GM19239 (cell line): ENCODE measurements around the gene GAREM1.
"Not testable (repeated sequence)": the region's sequence is repeated elsewhere in the genome, so short reads cannot be mapped to it uniquely, and the experiment has no call there.

Experiments
- DNase-seq: peaks from one replicate; pipeline ENCODE4 v3.0.0; 2011; ENCODE audit warnings: low spot score; ENCODE audit not compliant: insufficient read length
- FAIRE-seq: peaks from 2 replicates; lab custom pipeline; 2011; peaks lifted over from hg19 to GRCh38; lab: Jason Lieb, UNC

The GAREM1 gene

DNA sequence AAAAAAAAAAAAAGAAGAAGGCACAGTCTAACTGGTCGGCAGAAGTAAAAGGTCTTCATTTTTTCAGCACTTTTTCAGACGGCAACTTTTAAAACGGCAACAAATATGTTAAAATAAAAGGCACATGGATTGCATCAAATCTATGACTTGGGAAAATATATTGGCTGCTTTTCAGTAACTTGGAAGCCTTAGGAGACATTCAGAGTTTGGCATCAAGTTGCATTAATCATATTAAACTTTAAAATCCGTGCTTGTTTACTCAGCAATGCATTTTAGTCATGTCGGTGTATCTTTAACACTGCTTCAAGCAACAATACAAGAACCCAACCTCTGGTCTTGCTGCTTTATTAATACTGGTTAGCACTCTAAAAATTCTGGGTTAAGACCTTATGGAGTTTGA is 169.8 kb downstream of the GAREM1 start:
- no peak for FAIRE-seq
- DNase-seq: no peak

DNA sequence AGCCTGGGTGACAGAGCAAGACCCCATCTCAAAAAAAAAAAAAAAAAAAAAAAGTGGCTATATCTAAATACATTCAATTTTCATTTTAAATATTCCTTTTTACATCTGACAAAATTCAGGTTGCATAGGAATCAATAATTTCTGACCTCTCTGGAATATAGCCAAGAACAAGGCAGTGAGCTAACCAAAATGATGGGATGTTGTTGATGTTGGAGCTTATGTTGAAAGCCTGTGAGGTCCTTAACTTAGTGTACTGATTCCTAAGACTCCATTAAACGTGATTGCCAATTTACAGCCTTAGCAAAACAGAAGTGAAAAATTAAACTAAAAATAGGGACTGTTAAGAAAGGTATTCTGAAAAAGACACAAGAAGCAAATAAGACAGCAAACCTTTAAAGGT is 171.2 kb downstream of the GAREM1 start:
- no peak for FAIRE-seq

DNA sequence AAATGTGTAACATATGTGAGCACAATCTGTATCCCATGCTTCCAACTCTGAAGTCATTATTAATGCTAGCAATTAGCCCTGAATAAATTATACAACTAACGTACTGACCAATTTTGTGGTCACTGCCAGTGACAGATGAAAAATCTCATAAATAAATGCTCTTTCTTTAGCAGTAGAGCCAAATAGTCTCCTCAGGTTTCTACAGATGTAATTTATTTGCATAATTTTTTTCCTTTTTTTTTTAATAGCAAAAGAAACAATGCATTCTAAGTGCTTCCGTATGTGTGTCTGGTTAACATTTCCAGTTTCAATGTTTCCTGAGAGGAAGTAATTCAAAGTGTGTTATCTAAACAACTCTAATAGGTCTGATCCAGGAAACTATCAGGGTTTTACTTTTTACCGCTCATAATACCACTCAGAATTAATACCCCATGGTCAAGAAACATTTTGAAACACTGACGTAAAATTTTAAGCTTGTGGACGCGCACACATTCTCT is 172.5 kb downstream of the GAREM1 start:
- DNase-seq: no peak
- no peak for FAIRE-seq

More for the DNA sequence above, 171.2 kb downstream of the GAREM1 start:
- DNase-seq: no peak

DNA sequence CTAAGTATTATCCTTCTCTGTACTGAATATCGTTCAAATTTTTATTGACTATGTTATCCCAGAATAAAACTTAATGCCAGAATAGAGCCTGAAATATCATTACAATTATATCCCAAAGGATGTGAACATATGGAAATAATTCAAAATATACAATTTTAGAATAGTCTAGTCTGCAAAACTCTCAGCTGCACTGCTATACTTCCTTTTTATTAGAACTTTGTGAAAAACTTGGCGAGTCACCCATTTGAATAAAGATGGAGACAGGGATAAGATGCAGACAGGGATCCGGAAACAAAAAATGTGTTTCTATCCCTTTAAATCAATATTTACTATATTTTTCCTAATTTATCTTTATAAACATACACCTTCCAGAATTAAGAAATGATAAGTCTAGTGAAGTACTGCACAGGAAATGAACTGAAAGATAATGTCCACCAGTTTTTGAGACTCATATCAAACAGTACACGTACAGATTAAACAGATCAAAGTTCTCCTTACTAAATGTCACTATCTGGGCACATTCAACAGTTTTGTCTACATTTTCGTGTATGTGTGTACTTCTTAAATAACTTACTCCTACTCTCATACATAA is 173.0 kb downstream of the GAREM1 start:
- no peak for DNase-seq
- no peak for FAIRE-seq

DNA sequence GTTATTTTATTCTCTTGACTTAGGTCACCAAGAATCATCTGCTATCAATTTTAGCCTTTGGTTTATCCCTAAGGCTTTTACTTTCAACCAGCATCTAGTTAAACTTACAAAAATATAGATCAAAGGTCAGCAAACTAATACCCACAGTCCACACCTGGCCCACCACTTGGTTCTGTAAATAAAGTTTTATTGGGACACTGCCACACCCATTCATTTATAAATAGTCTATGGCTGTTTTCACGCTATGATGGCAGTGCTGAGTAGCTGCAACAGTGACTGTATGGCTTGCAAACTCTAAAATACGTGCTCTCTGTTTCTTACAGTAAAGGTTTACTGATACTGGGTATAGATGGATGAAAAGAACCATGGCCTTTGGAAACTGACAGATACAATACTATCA is 173.8 kb downstream of the GAREM1 start:
- DNase-seq (no peak), FAIRE-seq (no peak)

DNA sequence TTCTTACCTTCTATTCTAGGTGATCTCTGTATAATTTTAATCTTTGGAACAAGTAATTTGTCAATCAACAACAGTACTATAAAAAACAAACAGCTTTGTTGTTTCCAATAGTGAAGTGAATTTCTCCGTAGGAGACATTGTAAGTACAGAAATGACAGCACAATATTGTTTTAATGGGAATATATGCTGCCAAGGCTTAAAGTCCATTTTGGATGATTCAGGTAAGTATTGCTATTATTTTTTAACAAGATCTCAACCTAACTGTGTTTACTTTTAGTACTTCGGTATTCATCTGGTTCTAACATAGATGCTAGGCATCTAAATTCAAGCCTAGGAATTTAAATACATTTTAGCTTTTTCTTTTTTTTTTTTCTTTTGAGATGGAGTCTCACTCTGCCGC is 175.1 kb downstream of the GAREM1 start:
- no peak for FAIRE-seq
- no peak for DNase-seq

DNA sequence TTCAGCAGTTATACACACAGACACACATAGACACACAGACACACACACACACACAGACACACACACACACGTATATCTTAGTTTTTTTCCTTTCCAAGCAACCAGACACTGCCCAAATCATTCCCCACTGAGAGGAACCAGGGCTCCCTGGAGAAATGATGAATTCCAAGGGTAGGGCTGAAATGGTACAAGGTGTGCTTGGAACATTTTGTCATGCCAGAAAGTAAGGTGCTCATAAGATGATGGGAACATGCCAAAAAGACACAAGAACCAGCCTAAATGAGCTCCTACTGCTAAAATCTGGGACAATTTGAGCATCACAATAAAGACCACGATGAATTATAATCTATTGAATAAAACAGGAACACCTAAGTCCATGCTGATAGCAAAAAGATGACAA is 177.6 kb downstream of the GAREM1 start:
- DNase-seq: no peak
- no peak for FAIRE-seq

DNA sequence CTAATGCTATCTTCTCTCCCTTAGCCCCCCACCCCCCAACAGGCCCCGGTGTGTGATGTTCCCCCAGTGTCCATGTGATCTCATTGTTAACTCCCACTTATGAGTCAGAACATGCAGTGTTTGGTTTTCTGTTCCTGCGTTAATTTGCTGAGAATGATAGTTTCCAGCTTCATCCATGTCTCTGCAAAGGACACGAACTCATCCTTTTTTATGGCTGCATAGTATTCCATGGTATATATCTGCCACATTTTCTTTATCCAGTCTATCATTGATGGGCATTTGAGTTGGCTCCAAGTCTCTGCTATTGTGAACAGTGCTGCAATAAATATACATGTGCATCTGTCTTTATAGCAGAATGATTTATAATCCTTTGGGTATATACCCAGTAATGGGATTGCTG is 179.1 kb downstream of the GAREM1 start:
- not testable (repeated sequence) for DNase-seq, FAIRE-seq

DNA sequence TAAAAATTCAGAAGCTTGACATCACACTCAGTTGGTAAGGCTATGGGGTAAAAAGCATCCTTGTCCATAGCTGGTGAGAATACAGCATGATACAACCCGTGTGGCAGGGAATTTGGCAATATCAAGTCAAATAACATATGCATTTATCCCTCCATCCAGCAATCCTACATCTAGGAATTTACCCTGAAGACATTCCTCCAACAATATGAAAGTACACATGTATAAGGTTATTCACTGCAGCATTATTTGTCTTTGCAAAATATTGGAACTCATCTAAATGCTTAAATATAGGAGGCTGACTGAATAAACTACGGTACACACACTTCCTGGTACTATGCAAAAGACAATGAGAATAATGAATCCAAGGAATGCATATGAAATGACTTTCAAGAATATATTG is 179.9 kb downstream of the GAREM1 start:
- DNase-seq: no peak
- FAIRE-seq: no peak

DNA sequence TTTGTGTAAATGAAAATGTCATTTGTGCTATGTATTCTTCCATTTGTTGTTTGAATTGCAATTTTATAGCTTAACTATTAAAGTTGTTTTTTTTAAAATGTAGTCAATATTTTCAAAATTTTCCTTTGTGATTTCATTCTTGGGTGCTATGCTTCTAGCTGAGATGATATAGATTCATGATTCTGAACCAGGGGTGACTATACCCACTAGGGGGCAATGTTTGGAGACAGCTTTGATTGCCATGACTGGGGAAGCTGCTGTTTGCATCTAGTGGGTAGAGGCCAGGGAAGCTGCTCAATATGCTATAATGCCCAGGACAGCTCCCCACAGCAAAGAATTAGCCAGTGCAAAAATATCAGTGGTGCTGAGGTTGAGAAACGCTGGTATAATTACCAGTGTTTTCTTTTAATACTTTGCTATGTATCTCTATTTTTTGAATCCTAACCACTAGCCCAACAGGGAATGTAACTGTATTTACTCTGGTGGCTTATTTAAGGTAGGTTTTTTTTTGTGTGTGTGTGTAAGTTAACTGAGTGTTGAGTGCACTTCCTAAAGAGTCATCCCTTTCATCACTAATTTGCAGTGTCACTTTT is 181.1 kb downstream of the GAREM1 start:
- DNase-seq (peak; percentile 15), FAIRE-seq (peak; percentile 80)

DNA sequence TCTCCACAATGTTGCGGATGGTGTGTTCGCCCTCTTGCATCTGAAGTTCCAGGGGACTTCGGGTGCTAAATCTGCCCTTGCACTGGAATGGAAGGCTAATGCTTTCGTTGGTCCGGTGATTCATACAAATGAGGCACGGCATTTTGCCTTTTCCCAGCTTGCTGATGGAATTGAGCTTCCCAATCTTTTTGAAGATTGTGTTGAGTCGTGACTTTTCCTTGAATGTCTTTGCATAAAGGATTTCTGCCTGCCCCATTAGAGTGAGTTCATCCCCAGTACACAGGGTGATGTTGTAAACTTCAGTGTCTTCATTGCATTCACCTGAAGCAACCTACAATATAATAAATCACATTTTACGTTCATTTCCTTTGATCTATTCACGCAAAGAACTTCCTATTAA is 182.8 kb downstream of the GAREM1 start:
- FAIRE-seq (no peak), DNase-seq (no peak)

DNA sequence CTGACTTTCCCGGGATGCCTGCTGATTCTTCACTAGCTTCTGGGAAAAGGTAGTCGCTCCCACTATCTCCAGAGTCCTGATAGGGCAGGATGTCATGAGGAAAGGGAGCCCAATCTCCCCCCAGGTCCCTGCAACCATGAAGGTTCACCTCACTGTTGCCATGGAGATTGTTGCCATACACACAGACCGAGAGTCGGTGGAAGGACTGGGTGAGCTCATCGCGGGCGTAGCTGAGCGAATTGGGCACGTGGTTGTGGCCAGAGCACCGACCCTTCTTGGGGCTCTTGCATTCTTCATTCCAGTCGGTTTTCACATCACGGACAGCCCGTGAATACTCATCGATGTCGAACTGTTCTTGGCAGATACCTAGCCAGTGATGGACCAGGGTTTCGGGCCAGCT is 183.4 kb downstream of the GAREM1 start:
- FAIRE-seq (no peak), DNase-seq (no peak)

DNA sequence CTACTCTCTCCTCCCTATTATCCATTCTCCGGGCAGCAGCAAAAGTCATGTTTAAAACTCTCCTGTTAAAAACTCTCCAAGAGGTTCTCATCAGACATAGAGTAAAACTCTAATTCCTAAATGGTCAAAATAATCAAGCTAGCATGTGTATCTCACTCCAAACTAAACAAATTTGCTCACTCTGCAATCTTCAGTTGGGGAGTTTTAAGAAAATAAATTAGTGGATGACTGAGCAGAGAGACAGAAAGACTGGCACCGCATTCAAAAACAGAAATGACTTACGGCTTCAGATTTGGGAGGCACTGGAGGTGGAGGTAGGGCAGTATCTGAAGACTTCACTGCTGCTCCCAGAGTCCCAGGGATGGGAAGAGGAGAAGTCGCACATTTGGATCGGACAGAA is 183.9 kb downstream of the GAREM1 start:
- DNase-seq (no peak), FAIRE-seq (no peak)

DNA sequence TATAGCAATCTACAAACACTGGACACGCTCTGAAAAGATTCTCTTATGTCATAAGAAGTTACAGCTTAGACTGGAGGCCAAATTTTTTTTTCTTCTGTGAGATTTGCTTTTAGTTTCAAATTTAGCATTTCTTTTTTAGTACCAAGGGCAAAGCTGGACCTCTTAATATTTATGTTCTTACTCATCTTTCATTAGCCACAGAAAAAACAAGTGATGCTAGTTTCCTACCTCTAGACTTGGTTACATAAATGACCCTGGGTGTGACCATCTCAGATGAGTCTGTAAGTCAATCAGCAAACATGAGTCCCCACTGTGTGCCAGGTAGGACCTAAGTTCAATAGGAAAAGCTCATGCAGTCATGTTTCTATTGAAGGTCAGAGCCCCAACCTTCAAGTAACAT is 186.4 kb downstream of the GAREM1 start:
- FAIRE-seq (no peak), DNase-seq (no peak)

DNA sequence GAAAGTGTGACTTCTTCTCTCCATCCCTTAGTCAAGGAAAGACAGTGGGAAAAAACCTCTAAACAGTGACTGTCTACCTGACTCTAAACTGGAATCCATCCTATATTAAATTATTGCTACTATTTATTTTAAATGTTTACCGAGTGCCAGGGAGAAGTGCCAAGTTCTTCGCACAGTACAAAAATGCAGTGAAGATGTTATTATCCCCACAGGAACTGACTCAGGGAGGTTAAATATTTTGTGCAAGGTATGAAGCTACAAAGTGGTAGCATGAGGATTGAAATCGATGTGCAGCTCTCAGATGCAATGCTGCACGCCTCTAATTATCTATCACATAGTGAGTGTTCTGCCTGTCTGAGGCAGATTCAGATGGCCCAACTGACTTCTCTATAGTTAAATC is 189.8 kb downstream of the GAREM1 start:
- DNase-seq: no peak

DNA sequence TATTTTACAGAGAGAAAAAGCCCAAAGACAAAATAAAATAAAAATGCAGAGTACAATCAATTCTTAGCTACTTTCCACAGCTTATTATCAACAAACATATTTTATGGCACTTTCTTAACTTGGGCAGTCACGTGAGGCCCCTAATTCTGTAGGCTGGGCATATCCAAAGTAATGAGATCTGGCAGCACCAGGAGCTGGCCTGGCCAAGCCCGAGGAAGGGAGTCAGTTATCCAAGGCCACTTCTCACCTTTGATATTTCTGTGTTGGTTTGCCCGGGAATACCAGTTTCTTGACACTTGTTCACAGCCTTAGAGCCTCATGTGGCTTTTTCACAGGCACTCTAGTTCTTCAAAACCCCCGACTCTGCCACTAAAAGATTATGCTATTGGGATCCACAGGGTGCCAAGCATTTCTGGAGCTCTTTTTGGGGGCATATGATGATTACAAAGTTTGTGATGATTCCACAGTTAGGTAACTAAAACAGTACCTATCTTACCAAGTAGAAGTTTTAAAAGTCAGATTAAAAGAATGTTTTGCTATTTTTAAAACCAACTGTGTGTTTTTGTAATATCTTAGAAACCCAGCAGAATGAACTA is 190.4 kb downstream of the GAREM1 start:
- no peak for FAIRE-seq
- no peak for DNase-seq

More for the DNA sequence above, 189.8 kb downstream of the GAREM1 start:
- FAIRE-seq: no peak

DNA sequence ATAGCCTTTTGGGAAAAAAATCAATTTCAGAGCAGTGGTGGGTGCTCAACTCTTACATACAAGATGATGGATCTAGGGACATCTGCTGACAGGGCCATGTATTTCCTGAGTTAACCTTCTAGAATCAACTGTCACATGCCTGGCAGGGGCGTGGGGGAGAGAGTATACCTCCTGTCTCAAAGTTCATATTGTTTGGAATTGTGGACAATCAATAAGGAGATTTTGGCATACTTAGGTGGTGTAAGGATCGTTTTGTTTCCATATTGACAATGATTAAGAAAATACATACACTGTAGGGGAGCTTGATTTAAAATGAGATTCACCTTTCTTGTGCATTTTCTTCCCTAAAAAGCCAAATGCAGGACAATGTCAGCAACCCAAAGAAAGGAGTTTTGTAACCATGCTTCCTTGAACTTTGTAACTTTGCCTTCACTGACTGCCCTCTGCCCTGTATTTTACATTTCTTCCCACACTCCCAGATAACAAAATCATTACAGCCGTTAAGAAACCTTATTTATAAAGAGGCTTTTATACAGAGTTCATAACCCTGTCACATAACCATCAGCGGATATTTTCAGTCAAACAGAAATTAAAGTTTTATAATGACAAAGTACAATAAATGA is 192.4 kb downstream of the GAREM1 start:
- FAIRE-seq (no peak), DNase-seq (no peak)

DNA sequence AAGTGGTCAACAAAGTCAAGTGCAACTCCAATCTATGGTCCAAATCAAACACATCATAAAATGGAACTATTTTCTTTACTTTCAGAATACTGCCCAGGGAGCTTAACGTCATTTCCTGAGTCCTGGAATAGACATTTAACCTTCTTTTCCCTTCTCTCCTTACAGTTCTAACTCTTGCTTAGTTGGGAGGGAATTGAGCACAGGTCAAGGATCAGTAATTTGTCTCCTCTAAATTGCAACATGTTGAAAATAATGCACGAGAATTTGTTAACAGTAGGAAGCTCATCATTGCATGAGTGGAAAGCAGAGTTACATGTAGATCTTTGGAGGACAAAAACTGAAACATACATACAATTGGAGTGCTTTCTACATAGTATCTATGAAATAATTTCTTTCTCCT is 193.1 kb downstream of the GAREM1 start:
- DNase-seq: no peak

DNA sequence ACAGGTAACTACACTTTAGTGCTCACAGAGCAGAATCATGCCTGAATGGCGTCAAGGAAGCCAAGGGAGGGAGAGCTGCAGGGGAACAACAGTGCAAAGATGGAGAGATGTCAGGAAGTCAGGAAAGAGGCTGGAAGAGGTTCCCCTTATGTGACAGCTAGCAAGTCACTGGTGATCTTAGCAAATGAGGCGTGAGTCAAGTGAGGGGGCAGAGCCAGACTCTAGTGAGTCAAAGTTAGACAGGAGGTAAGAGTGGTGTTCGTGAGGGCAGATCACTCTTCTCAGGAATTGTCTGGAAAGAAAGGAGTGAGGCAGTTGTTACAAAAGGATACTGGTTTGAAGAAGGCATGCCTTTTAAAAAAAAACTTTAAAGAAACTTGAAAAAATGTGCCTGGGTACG is 193.8 kb downstream of the GAREM1 start:
- no peak for DNase-seq
- FAIRE-seq: no peak

More for the DNA sequence above, 193.1 kb downstream of the GAREM1 start:
- FAIRE-seq: no peak

DNA sequence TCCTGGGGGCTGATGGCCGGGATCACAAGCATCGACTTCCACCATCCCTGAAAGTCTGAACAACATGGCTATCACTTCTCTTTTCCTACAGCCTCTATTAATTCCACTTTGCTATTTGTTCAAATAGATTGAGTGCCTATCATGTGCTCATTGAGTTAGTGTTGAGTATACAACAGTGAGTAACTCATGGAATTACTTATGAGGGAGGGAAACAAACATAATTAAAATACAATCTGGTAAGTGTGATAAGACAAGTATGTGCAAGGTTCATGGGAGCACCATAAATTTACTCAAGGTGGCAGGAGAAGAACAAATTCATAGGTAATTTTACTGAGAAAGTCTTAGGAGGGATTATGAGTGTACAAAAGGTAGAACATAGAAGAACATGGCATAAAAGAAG is 194.4 kb downstream of the GAREM1 start:
- DNase-seq (no peak), FAIRE-seq (no peak)

DNA sequence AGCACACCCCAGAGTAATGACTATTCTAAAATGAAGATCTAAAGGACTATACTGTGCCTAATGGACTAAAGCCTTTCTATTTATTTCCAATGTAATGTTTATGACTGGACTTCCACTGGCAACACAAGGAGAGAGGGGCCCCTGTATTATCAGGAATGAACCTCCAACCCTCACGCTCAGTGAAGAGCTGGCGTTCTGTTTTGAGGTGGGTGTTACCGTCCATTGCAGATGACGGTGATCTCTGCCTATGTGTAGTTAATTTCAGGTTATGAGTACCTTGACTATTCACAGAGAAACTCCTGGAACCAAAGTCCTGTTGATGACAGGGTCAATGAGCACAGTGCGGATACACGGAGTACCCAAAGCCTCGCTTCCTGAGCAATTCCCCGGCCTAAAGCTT is 195.5 kb downstream of the GAREM1 start:
- DNase-seq (no peak), FAIRE-seq (no peak)
